Stimulated activated CD4-positive, alpha-beta T cell treated with anti-CD3 and anti-CD28 coated beads, Interleukin-15, amount 100 ng/mL, for 1 hour (primary cell): ENCODE results near the gene HPSE2.
"Not testable (repeated sequence)": the region's sequence is repeated elsewhere in the genome, so short reads cannot be mapped to it uniquely, and the experiment has no call there.

Experiments
- DNase-seq, 2 donors: peaks; one replicate each; pipeline ENCODE4 v3.0.0-alpha.2; 2020; ENCODE audit warnings: low read depth in 1 of 2, low spot score in 1 of 2

The HPSE2 gene

GRCh38 chr10:99008054-99008453, 227.6 kb downstream of the HPSE2 start:
- no peak for DNase-seq

GRCh38 chr10:99007457-99007856, 228.2 kb downstream of the HPSE2 start:
- no peak for DNase-seq

- no peak for DNase-seq
Observed at GRCh38 chr10:99005254-99005653, 230.4 kb downstream of the HPSE2 start.

- no peak for DNase-seq
Observed at GRCh38 chr10:99004738-99005137, 230.9 kb downstream of the HPSE2 start.

GRCh38 chr10:99002392-99002791, 233.3 kb downstream of the HPSE2 start:
- DNase-seq, result no peak

- no peak for DNase-seq
Observed at GRCh38 chr10:98997596-98997995, 238.1 kb downstream of the HPSE2 start.

- DNase-seq, result no peak
Observed at GRCh38 chr10:98994030-98994429, 241.6 kb downstream of the HPSE2 start.

- DNase-seq, result not testable (repeated sequence)
Observed at GRCh38 chr10:98983751-98984150, 251.9 kb downstream of the HPSE2 start.

GRCh38 chr10:98980353-98980752, 255.3 kb downstream of the HPSE2 start:
- DNase-seq, result no peak

- DNase-seq, result no peak
Observed at GRCh38 chr10:98971464-98971863, 264.2 kb downstream of the HPSE2 start.

GRCh38 chr10:98967601-98968000, 268.1 kb downstream of the HPSE2 start:
- no peak for DNase-seq

GRCh38 chr10:98963608-98964007, 272.0 kb downstream of the HPSE2 start:
- DNase-seq, result no peak

GRCh38 chr10:98959379-98959778, 276.3 kb downstream of the HPSE2 start:
- DNase-seq, result no peak

GRCh38 chr10:98957801-98958200, 277.9 kb downstream of the HPSE2 start:
- no peak for DNase-seq

- DNase-seq, result no peak
Observed at GRCh38 chr10:98956576-98957260, 278.9 kb downstream of the HPSE2 start.

GRCh38 chr10:98953251-98953650, 282.4 kb downstream of the HPSE2 start:
- DNase-seq, result no peak

- DNase-seq, result no peak
Observed at GRCh38 chr10:98951269-98952000, 284.2 kb downstream of the HPSE2 start.

GRCh38 chr10:98950106-98950505, 285.5 kb downstream of the HPSE2 start:
- no peak for DNase-seq

GRCh38 chr10:98949306-98949705, 286.3 kb downstream of the HPSE2 start:
- DNase-seq, result no peak

- DNase-seq, result no peak
Observed at GRCh38 chr10:98943681-98944080, 292.0 kb downstream of the HPSE2 start.

GRCh38 chr10:98929709-98930108, 305.9 kb downstream of the HPSE2 start:
- DNase-seq, result no peak

GRCh38 chr10:98925651-98926050, 310.0 kb downstream of the HPSE2 start:
- no peak for DNase-seq

- DNase-seq, result no peak
Observed at GRCh38 chr10:98924526-98924925, 311.1 kb downstream of the HPSE2 start.
